RWPE2 (cell line): Measurements from ENCODE around the gene RICTOR.

ENCODE experiments used
- ATAC-seq: fragments of 200-7000 bp; cut with Tn5 transposase; 3 replicates; pipeline ENCODE4 v1.9.1; 2021; ENCODE audit warnings: low read depth
- DNase-seq: peaks from one replicate; pipeline ENCODE4 v3.0.0-alpha.2; 2020; ENCODE audit warnings: low spot score
- H3K27ac ChIP-seq: fragments of 450-650 bp; 2 replicates; pipeline ENCODE4 v1.5.1; 2017; ENCODE audit warnings: mild to moderate bottlenecking; ENCODE audit not compliant: poor library complexity, severe bottlenecking
- H3K27me3 ChIP-seq: fragments of 250-450 bp; sonication (Bioruptor Pico); 2 replicates; pipeline ENCODE4 v1.5.1; 2021; ENCODE audit warnings: mild to moderate bottlenecking, moderate library complexity; ENCODE audit not compliant: insufficient read depth, poor library complexity, severe bottlenecking
- H3K36me3 ChIP-seq: fragments of 250-450 bp; sonication (Bioruptor Pico); 2 replicates; pipeline ENCODE4 v1.5.1; 2020; ENCODE audit warnings: low read depth, mild to moderate bottlenecking, moderate library complexity
- H3K4me1 ChIP-seq: fragments of 250-450 bp; sonication (Bioruptor Pico); 2 replicates; pipeline ENCODE4 v1.5.1; 2021; ENCODE audit warnings: mild to moderate bottlenecking, moderate library complexity; ENCODE audit not compliant: insufficient read depth, poor library complexity, severe bottlenecking
- H3K4me3 ChIP-seq: fragments of 250-450 bp; sonication (Bioruptor Pico); 2 replicates; pipeline ENCODE4 v1.5.1; 2021; ENCODE audit warnings: mild to moderate bottlenecking, moderate library complexity; ENCODE audit not compliant: severe bottlenecking
- H3K9me3 ChIP-seq: fragments of 250-450 bp; sonication (Bioruptor Pico); 2 replicates; pipeline ENCODE4 v1.5.1; 2021; ENCODE audit warnings: mild to moderate bottlenecking, moderate library complexity; ENCODE audit not compliant: severe bottlenecking
- CTCF ChIP-seq: fragments of 450-650 bp; IDR thresholded peaks from one replicate; pipeline ENCODE4 v1.5.1; 2017; ENCODE audit warnings: mild to moderate bottlenecking, moderate library complexity; ENCODE audit not compliant: poor library complexity, severe bottlenecking

RICTOR gene

GRCh38 chr5:39062104-39062503, 12.1 kb downstream of the RICTOR start:
- no peak for ATAC-seq

GRCh38 chr5:39059064-39059463, 15.1 kb downstream of the RICTOR start:
- peaks cover 5% of the 10 kb centered on the region; the same call in 1 of the 2 replicates for H3K36me3 ChIP-seq
- no peak for DNase-seq
- peaks cover 11% of the 10 kb centered on the region for H3K4me1 ChIP-seq
- no peak overlapping the region for H3K27ac ChIP-seq
- no peaks in the 10 kb centered on the region for H3K27me3 ChIP-seq
- no peak for TF ChIP-seq CTCF
- H3K9me3 ChIP-seq = no peaks in the 10 kb centered on the region
- ATAC-seq = peak; percentile 33; the same call in 1 of the 3 replicates
- H3K4me3 ChIP-seq = no peak overlapping the region

More at GRCh38 chr5:39062104-39062503, 12.1 kb downstream of the RICTOR start:
- Histone ChIP-seq H3K36me3 (peaks cover 16% of the 10 kb centered on the region), H3K4me1 (peaks cover 11% of the 10 kb centered on the region), H3K4me3 (no peak overlapping the region), H3K9me3 (no peaks in the 10 kb centered on the region), H3K27ac (no peak overlapping the region), H3K27me3 (no peaks in the 10 kb centered on the region)
- DNase-seq = no peak
- TF ChIP-seq CTCF = no peak

- ATAC-seq (no peak), DNase-seq (no peak)
- no peak overlapping the region for H3K27ac ChIP-seq
- H3K9me3 ChIP-seq = no peaks in the 10 kb centered on the region
- H3K4me3 ChIP-seq = peak overlapping the region; percentile 12
- H3K36me3 ChIP-seq = peaks cover 5% of the 10 kb centered on the region; the same call in 1 of the 2 replicates
- H3K4me1 ChIP-seq = peaks cover 11% of the 10 kb centered on the region
- no peak for TF ChIP-seq CTCF
- no peaks in the 10 kb centered on the region for H3K27me3 ChIP-seq
Observed at GRCh38 chr5:39058178-39058921, 15.8 kb downstream of the RICTOR start.

- Histone ChIP-seq H3K27me3 (no peaks in the 10 kb centered on the region), H3K9me3 (no peaks in the 10 kb centered on the region), H3K4me3 (peak overlapping the region; percentile 12), H3K36me3 (peaks cover 3% of the 10 kb centered on the region; the same call in 1 of the 2 replicates), H3K4me1 (peaks cover 5% of the 10 kb centered on the region), H3K27ac (no peak overlapping the region)
- TF ChIP-seq CTCF = no peak
- ATAC-seq (no peak), DNase-seq (no peak)
Observed at GRCh38 chr5:39057734-39058133, 16.5 kb downstream of the RICTOR start.
